HFFc6 (cell line): ENCODE results near the gene TGM2. TPM values are rescaled to one million over a fixed set of nuclear protein-coding genes. Genes with fewer than 3 reads are reported as not detected.

Source experiments
- DNase-seq: peaks from one replicate; pipeline ENCODE4 v3.0.0-alpha.2; 2018
- H3K27ac Mint-ChIP-seq: 2 replicates; pipeline ENCODE4 v1.8.0; 2020; ENCODE audit warnings: mild to moderate bottlenecking, mixed read lengths
- H3K27me3 Mint-ChIP-seq: 2 replicates; pipeline ENCODE4 v1.8.0; 2021; ENCODE audit warnings: mild to moderate bottlenecking, moderate library complexity, mixed read lengths; ENCODE audit not compliant: insufficient read depth
- H3K36me3 Mint-ChIP-seq: 2 replicates; pipeline ENCODE4 v1.8.0; 2021; ENCODE audit warnings: low read depth, mixed read lengths
- H3K4me1 Mint-ChIP-seq: 2 replicates; pipeline ENCODE4 v1.8.0; 2020; ENCODE audit warnings: low read depth, mixed read lengths
- H3K4me3 Mint-ChIP-seq: 2 replicates; pipeline ENCODE4 v1.8.0; 2020; ENCODE audit warnings: mild to moderate bottlenecking, moderate library complexity, mixed read lengths
- H3K9me3 Mint-ChIP-seq: 2 replicates; pipeline ENCODE4 v1.8.0; 2020; ENCODE audit warnings: mild to moderate bottlenecking, mixed read lengths
- total RNA-seq, 6 experiments: library from RNA; stranded (reverse); fragmentation: NEBNext Ultra II Directional; extraction: Animal tissue kit (Norgen Biotek cat#: 25700); gene quantifications; 2 replicates in 1 of 6; 3 replicates in 5 of 6; pipeline ENCODE4 v1.2.3, GENCODE V29; 2021
- TF ChIP-seq, protein P1 (sequence below): fragments of 200-600 bp; sonication (generic); IDR thresholded peaks from 2 replicates; pipeline ENCODE4 v1.5.0; 2021; ENCODE audit warnings: antibody characterized with exemption, mild to moderate bottlenecking

Gene TGM2
- total RNA-seq, 6 experiments from 2014 or later = 99.6 to 430 (median 111) TPM

- Mint-ChIP-seq H3K9me3 (no peaks in the 10 kb centered on the region), H3K4me1 (peaks cover 53% of the 10 kb centered on the region), H3K4me3 (no peak overlapping the region), H3K27me3 (peaks cover 2% of the 10 kb centered on the region), H3K27ac (peak overlapping the region; percentile 96), H3K36me3 (peaks cover 24% of the 10 kb centered on the region)
- TF ChIP-seq, protein P1, sequence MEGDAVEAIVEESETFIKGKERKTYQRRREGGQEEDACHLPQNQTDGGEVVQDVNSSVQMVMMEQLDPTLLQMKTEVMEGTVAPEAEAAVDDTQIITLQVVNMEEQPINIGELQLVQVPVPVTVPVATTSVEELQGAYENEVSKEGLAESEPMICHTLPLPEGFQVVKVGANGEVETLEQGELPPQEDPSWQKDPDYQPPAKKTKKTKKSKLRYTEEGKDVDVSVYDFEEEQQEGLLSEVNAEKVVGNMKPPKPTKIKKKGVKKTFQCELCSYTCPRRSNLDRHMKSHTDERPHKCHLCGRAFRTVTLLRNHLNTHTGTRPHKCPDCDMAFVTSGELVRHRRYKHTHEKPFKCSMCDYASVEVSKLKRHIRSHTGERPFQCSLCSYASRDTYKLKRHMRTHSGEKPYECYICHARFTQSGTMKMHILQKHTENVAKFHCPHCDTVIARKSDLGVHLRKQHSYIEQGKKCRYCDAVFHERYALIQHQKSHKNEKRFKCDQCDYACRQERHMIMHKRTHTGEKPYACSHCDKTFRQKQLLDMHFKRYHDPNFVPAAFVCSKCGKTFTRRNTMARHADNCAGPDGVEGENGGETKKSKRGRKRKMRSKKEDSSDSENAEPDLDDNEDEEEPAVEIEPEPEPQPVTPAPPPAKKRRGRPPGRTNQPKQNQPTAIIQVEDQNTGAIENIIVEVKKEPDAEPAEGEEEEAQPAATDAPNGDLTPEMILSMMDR = no peak
- DNase-seq = no peak
Measured at GRCh38 chr20:38143238-38143645, 21.8 kb downstream of the TGM2 start.

- no peak for DNase-seq
- Mint-ChIP-seq H3K4me3 (no peak overlapping the region), H3K4me1 (peaks cover 53% of the 10 kb centered on the region), H3K36me3 (peaks cover 34% of the 10 kb centered on the region), H3K27ac (no peak overlapping the region), H3K9me3 (no peaks in the 10 kb centered on the region), H3K27me3 (peaks cover 2% of the 10 kb centered on the region)
- TF ChIP-seq, protein P1 = no peak
Measured at GRCh38 chr20:38141889-38142494, 23.1 kb downstream of the TGM2 start.

DNA sequence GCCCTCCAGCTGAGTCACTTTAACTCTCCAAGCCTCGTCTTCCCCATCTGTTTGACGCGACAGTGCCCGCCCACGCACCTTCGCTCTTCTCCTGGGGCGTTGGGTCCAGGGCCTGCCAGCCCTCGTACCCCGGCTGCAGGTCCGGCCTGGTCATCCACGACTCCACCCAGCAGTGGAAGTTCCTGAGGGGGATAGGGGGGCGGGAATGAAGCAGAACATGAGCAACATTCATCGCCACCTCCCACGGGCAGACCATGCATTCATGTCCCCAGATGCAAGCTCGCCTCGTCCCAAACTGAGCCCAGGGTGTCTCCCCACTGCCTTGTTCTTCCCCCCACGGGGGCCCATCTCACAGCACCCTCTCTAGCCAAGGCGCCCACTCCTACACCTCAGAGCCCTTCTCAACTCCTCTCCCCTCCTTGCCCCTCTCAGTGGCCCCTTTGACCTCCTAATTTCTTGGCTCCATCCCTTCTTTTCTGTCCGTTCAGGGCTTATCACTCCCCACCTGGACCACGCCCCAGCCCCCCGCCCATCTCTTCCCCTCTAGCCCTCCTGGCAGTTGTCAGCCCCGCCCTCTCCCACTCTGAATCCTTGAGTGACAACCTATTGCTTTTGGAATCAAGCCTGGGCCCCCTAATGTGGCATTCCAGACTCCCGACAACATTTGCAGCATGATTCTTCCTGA, 23.7 kb downstream of the TGM2 start:
- TF ChIP-seq, protein P1 = no peak
- Mint-ChIP-seq H3K4me3 (no peak overlapping the region), H3K36me3 (peaks cover 34% of the 10 kb centered on the region), H3K27ac (no peak overlapping the region), H3K4me1 (peaks cover 53% of the 10 kb centered on the region), H3K27me3 (peaks cover 2% of the 10 kb centered on the region), H3K9me3 (no peaks in the 10 kb centered on the region)
- no peak for DNase-seq

DNA sequence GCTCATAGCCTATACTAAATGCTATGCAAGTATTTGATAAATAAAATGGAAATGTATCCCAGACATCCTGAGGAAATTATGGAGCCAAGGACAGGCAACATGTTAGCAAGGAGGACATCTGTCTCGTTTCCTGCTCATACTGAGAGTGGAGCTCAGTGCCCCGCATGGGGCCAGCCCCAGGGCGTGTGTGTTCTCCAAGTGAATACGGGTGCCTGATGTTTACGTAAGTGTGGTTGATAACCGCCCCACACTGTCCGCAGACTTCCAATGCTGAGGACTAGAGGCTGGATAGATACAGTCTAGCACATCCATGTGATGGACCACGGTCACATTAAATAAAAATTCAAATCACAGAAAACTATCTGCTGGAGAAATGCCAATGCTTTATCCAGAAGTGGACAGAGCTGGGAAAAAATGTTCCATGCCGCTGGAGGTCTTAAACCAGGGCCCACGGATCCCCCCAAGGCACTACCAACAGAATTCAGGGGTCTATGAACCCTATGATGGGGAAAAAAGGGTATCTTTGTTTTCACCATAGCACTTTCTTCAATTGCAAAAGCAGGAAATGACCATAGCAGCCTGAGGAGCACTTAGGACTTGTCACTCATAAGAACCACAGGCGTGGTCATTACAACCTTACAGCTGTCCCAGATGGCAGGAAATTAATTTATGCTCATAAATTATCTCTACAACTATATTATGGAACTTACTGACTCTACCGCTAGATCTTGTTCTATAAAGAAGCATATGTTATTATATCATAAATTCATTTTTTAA, 24.9 kb downstream of the TGM2 start:
- TF ChIP-seq, protein P1 = no peak
- no peak overlapping the region for H3K4me3 Mint-ChIP-seq
- H3K27ac Mint-ChIP-seq = no peak overlapping the region
- DNase-seq = peak; percentile 11
- H3K9me3 Mint-ChIP-seq = no peaks in the 10 kb centered on the region
- peaks cover 2% of the 10 kb centered on the region for H3K27me3 Mint-ChIP-seq
- H3K36me3 Mint-ChIP-seq = peaks cover 29% of the 10 kb centered on the region
- peaks cover 49% of the 10 kb centered on the region for H3K4me1 Mint-ChIP-seq

GRCh38 chr20:38139156-38139912, 25.7 kb downstream of the TGM2 start:
- Mint-ChIP-seq H3K27me3 (no peaks in the 10 kb centered on the region; the same call in none of the 2 replicates), H3K27ac (no peak overlapping the region), H3K4me3 (no peak overlapping the region), H3K9me3 (no peaks in the 10 kb centered on the region), H3K4me1 (peaks cover 49% of the 10 kb centered on the region), H3K36me3 (peaks cover 29% of the 10 kb centered on the region)
- TF ChIP-seq, protein P1 = no peak
- no peak for DNase-seq
